HepG2 (cell line): Measurements from ENCODE around the gene SOX11. TPM values are rescaled to one million over a fixed set of nuclear protein-coding genes. Genes with fewer than 3 reads are reported as not detected.

Experiments
- ATAC-seq: fragments of 200-7000 bp; cut with Tn5 transposase; 3 replicates; pipeline ENCODE4 v1.9.1; 2020; ENCODE audit warnings: mild to moderate bottlenecking, moderate library complexity
- BruUV-seq: library from RNA; stranded (reverse); fragments of 400-500 nt; replicated peaks from 2 replicates; lab custom pipeline; 2021; lab: Mats Ljungman, UMichigan
- CTCF ChIA-PET: fragments of 300-600 bp; formaldehyde crosslinking; extraction: SDS; loops from one replicate; lab custom pipeline; 2021; ENCODE audit warnings: low total read pairs, inconsistent platforms, low intra/inter-chr PET ratio; lab: Yijun Ruan, JAX
- POLR2A ChIA-PET: fragments of 350-600 bp; sonication (Branson Sonifier 250); formaldehyde crosslinking; loops from one replicate; lab custom pipeline; 2020; ENCODE audit warnings: antibody characterized with exemption, inconsistent platforms; lab: Yijun Ruan, JAX
- DNase-seq: peaks from one replicate; pipeline ENCODE4 v3.0.0-alpha.2; 2015; ENCODE audit warnings: low spot score
- FAIRE-seq: peaks from 3 replicates; lab custom pipeline; 2011; peaks lifted over from hg19 to GRCh38; lab: Jason Lieb, UNC
- H2AFZ ChIP-seq: one replicate; pipeline ENCODE4 v1.6.1; 2011; ENCODE audit warnings: low read length, inconsistent platforms
- H3K27ac ChIP-seq: fragments of 300-600 bp; 3 replicates; pipeline ENCODE4 v1.8.0; 2011; ENCODE audit warnings: mixed run types, mild to moderate bottlenecking, mixed read lengths, low read length, inconsistent platforms; ENCODE audit not compliant: insufficient read depth; ENCODE audit errors: extremely low read length
- H3K27me3 ChIP-seq, 2 experiments: fragments of 200-600 bp in 1 of 2; 2 replicates in 1 of 2; 3 replicates in 1 of 2; pipeline versions ENCODE4 v1.6.0 to v1.8.0; 2011; ENCODE audit warnings: low read length in 2 of 2, mild to moderate bottlenecking in 2 of 2, moderate library complexity in 2 of 2, inconsistent platforms in 1 of 2; ENCODE audit not compliant: insufficient read depth in 2 of 2, control insufficient read depth in 1 of 2
- H3K36me3 ChIP-seq, 2 experiments: fragments of 200-600 bp in 1 of 2; replicated peaks in 1 of 2; 2 replicates in 1 of 2; 3 replicates in 1 of 2; pipeline versions ENCODE4 v1.5.1 to v1.8.0; 2011; ENCODE audit warnings: low read length in 2 of 2, inconsistent platforms in 1 of 2; ENCODE audit not compliant: insufficient read depth in 2 of 2, control insufficient read depth in 1 of 2
- H3K4me1 ChIP-seq: 2 replicates; pipeline ENCODE4 v1.5.1; 2012; ENCODE audit warnings: low read length, inconsistent platforms; ENCODE audit not compliant: insufficient read depth
- H3K4me2 ChIP-seq: 2 replicates; pipeline ENCODE4 v1.6.0; 2011; ENCODE audit warnings: low read depth, low read length, inconsistent platforms
- H3K4me3 ChIP-seq, 3 experiments: fragments of 200-600 bp in 1 of 3; sonication (generic), shearing (Covaris generic) in 1 of 3; replicated peaks in 1 of 3; 2 replicates each; pipeline ENCODE4 v1.5.1; 2011 to 2016; ENCODE audit warnings: low read length in 3 of 3, inconsistent platforms in 2 of 3, low read depth in 2 of 3, mild to moderate bottlenecking in 2 of 3, control low read depth in 1 of 3, mixed read lengths in 1 of 3; ENCODE audit not compliant: insufficient read depth in 1 of 3
- H3K79me2 ChIP-seq: one replicate; pipeline ENCODE4 v1.6.1; 2011; ENCODE audit warnings: low read length, inconsistent platforms; ENCODE audit not compliant: insufficient read depth
- H3K9ac ChIP-seq: 2 replicates; pipeline ENCODE4 v1.6.0; 2011; ENCODE audit warnings: mild to moderate bottlenecking, low read depth, low read length, inconsistent platforms; ENCODE audit not compliant: insufficient read depth
- H3K9me3 ChIP-seq: 2 replicates; pipeline ENCODE4 v1.5.1; 2012; ENCODE audit warnings: mild to moderate bottlenecking, low read length
- H4K20me1 ChIP-seq: 2 replicates; pipeline ENCODE4 v1.6.0; 2011; ENCODE audit warnings: inconsistent platforms, mild to moderate bottlenecking, low read length, moderate library complexity; ENCODE audit not compliant: insufficient read depth
- HMG20B ChIP-seq: conservative IDR thresholded peaks from 2 replicates; pipeline ENCODE4 v1.6.1; 2016; ENCODE audit warnings: missing genetic modification reagents, missing compliant biosample characterization
- IKZF4 ChIP-seq: sonication (generic); formaldehyde crosslinking; IDR thresholded peaks from 2 replicates; pipeline ENCODE4 v1.5.1; 2020; ENCODE audit warnings: borderline replicate concordance, mild to moderate bottlenecking, low read depth, missing genetic modification reagents; ENCODE audit errors: not compliant biosample characterization
- KDM5A ChIP-seq: fragments of 200-600 bp; sonication (generic); IDR thresholded peaks from 2 replicates; pipeline ENCODE4 v1.7.0; 2018; ENCODE audit warnings: antibody characterized with exemption, mild to moderate bottlenecking, low read length, borderline replicate concordance
- MATR3 ChIP-seq: sonication (generic); formaldehyde crosslinking; IDR thresholded peaks from 2 replicates; pipeline ENCODE4 v1.4.0; 2020; ENCODE audit warnings: missing genetic modification reagents
- MIER2 ChIP-seq: IDR thresholded peaks from 2 replicates; pipeline ENCODE4 v1.6.1; 2016; ENCODE audit warnings: missing biosample characterization, missing genetic modification reagents
- NFIB ChIP-seq: sonication (generic); formaldehyde crosslinking; IDR thresholded peaks from 2 replicates; pipeline ENCODE4 v1.9.0; 2021; ENCODE audit warnings: missing genetic modification reagents, mild to moderate bottlenecking, borderline replicate concordance
- SALL2 ChIP-seq: sonication (generic); formaldehyde crosslinking; IDR thresholded peaks from 2 replicates; pipeline ENCODE4 v1.8.1; 2023; ENCODE audit warnings: mild to moderate bottlenecking, missing genetic modification reagents, inconsistent platforms
- ZBTB4 ChIP-seq: sonication (generic); formaldehyde crosslinking; IDR thresholded peaks from 2 replicates; pipeline ENCODE4 v1.4.0; 2020; ENCODE audit warnings: missing genetic modification reagents, mild to moderate bottlenecking, borderline replicate concordance
- ZFX ChIP-seq: sonication (generic); formaldehyde crosslinking; IDR thresholded peaks from 2 replicates; pipeline ENCODE4 v1.4.0; 2020; ENCODE audit warnings: mild to moderate bottlenecking, low read depth, missing genetic modification reagents, moderate library complexity
- ZNF382 ChIP-seq: sonication (generic); formaldehyde crosslinking; IDR thresholded peaks from 2 replicates; pipeline ENCODE4 v1.5.0; 2020; ENCODE audit warnings: missing genetic modification reagents, mild to moderate bottlenecking, borderline replicate concordance
- ZNF550 ChIP-seq: sonication (generic); formaldehyde crosslinking; IDR thresholded peaks from 2 replicates; pipeline ENCODE4 v1.4.0; 2020; ENCODE audit warnings: mild to moderate bottlenecking, missing genetic modification reagents, borderline replicate concordance
- ZNF672 ChIP-seq: sonication (generic); formaldehyde crosslinking; IDR thresholded peaks from 2 replicates; pipeline ENCODE4 v1.8.1; 2022; ENCODE audit warnings: missing genetic modification reagents
- ZNF674 ChIP-seq: sonication (generic); formaldehyde crosslinking; IDR thresholded peaks from 2 replicates; pipeline ENCODE4 v1.5.0; 2020; ENCODE audit warnings: low read depth, mild to moderate bottlenecking, missing genetic modification reagents
- ZNF766 ChIP-seq: sonication (generic); formaldehyde crosslinking; IDR thresholded peaks from 2 replicates; pipeline ENCODE4 v1.5.0; 2020; ENCODE audit warnings: missing genetic modification reagents, borderline replicate concordance
- WGBS: methylation state at CpG from one replicate; pipeline ENCODE4 v1.1.6; 2017; ENCODE audit warnings: low lambda C conversion rate; 5-methylcytosine and 5-hydroxymethylcytosine counted together
- in situ Hi-C: cut with HindIII; loops from 2 replicates; pipeline ENCODE4 v1.10.0; 2017; ENCODE audit warnings: low pct_unique_long_range_greater_than_20kb; ENCODE audit not compliant: extremely low pct_ligation_motif_present
- intact Hi-C: fragments of 100-400 bp; cut with micrococcal nuclease; formaldehyde crosslinking; loops from one replicate; pipeline ENCODE4 v1.10.0; 2022; ENCODE audit not compliant: unreplicated experiment
- polyA plus RNA-seq, 8 experiments: library from polyadenylated mRNA; depleted of rRNA in 3 of 8; stranded (reverse) in 7 of 8; unstranded in 1 of 8; fragments of >200 nt; fragmentation: Illumina TruSeq in 4 of 8; extraction: Trizol in 4 of 8; gene quantifications; 2 replicates each; pipeline versions ENCODE4 v1.2.1 to v1.2.3, GENCODE V29; 2011 to 2016; ENCODE audit warnings: low read depth in 4 of 8, missing spikeins in 1 of 8, mixed read lengths in 1 of 8; ENCODE audit not compliant: insufficient read depth in 1 of 8
- total RNA-seq, 5 experiments: library from RNA; depleted of rRNA; stranded (reverse); fragments of >200 nt; fragmentation: Illumina TruSeq; extraction: Trizol; gene quantifications; 2 replicates each; pipeline ENCODE4 v1.2.3, GENCODE V29; 2016; ENCODE audit warnings: low read depth in 1 of 5
- TF ChIP-seq, protein P1 (sequence below): sonication (generic); formaldehyde crosslinking; IDR thresholded peaks from 2 replicates; pipeline ENCODE4 v1.4.0; 2020; ENCODE audit warnings: mild to moderate bottlenecking, missing genetic modification reagents

Gene SOX11
- total and polyA plus RNA-seq, 2 of the 13 experiments (the other 11 are each of a cell fraction or from before 2014, with no cell fraction given) = not detected

DNA sequence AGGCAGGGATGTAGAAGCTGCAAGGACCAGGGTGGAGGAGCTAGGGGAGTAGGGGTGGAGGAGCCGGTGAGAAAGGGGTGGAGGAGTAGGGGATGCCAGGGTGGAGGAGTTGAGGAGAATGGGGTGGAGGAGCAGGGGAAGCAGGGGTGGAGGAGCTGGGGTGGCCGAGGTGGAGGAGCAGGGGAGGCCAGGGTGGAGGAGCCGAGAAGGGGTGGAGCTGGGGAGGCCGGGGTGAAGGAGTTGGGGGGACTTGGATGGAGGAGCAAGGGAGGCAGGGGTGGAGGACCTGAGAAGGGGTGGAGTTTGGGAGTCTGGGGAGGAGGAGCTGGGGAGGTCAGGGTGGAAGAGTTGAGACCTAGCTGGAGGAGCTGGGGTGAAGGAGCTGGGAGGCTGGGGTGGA lies 13.3 kb downstream of the SOX11 start:
- Histone ChIP-seq H3K27me3 (no peaks in the 10 kb centered on the region; a peak in 1 of 5 replicates), H2AFZ (no peak overlapping the region), H3K4me3 (no peak overlapping the region), H3K27ac (no peak overlapping the region), H3K9ac (no peak overlapping the region), H3K36me3 (no peaks in the 10 kb centered on the region), H3K4me1 (no peaks in the 10 kb centered on the region), H3K4me2 (no peak overlapping the region), H3K79me2 (no peaks in the 10 kb centered on the region), H4K20me1 (no peaks in the 10 kb centered on the region), H3K9me3 (no peaks in the 10 kb centered on the region)
- POLR2A ChIA-PET = no interaction called here
- ATAC-seq (no peak), FAIRE-seq (no peak), DNase-seq (no peak)
- WGBS = 4% methylated on average over 4 of the region's 4 CpGs
- no TSS peak for BruUV-seq
- CTCF ChIA-PET = no interaction called here
- intact Hi-C loops = no loop called here
- in situ Hi-C loops = no loop called here
- TF ChIP-seq IKZF4 (CRISPR knock-in tag) = no peak
- no peak for TF ChIP-seq MATR3
- no peak for TF ChIP-seq NFIB
- TF ChIP-seq ZBTB4 = no peak
- no peak for TF ChIP-seq HMG20B (CRISPR knock-in tag)
- no peak for TF ChIP-seq ZNF550 (CRISPR knock-in tag)
- no peak for TF ChIP-seq ZNF766 (CRISPR knock-in tag)
- no peak for TF ChIP-seq ZFX (CRISPR knock-in tag)
- TF ChIP-seq, protein P1, sequence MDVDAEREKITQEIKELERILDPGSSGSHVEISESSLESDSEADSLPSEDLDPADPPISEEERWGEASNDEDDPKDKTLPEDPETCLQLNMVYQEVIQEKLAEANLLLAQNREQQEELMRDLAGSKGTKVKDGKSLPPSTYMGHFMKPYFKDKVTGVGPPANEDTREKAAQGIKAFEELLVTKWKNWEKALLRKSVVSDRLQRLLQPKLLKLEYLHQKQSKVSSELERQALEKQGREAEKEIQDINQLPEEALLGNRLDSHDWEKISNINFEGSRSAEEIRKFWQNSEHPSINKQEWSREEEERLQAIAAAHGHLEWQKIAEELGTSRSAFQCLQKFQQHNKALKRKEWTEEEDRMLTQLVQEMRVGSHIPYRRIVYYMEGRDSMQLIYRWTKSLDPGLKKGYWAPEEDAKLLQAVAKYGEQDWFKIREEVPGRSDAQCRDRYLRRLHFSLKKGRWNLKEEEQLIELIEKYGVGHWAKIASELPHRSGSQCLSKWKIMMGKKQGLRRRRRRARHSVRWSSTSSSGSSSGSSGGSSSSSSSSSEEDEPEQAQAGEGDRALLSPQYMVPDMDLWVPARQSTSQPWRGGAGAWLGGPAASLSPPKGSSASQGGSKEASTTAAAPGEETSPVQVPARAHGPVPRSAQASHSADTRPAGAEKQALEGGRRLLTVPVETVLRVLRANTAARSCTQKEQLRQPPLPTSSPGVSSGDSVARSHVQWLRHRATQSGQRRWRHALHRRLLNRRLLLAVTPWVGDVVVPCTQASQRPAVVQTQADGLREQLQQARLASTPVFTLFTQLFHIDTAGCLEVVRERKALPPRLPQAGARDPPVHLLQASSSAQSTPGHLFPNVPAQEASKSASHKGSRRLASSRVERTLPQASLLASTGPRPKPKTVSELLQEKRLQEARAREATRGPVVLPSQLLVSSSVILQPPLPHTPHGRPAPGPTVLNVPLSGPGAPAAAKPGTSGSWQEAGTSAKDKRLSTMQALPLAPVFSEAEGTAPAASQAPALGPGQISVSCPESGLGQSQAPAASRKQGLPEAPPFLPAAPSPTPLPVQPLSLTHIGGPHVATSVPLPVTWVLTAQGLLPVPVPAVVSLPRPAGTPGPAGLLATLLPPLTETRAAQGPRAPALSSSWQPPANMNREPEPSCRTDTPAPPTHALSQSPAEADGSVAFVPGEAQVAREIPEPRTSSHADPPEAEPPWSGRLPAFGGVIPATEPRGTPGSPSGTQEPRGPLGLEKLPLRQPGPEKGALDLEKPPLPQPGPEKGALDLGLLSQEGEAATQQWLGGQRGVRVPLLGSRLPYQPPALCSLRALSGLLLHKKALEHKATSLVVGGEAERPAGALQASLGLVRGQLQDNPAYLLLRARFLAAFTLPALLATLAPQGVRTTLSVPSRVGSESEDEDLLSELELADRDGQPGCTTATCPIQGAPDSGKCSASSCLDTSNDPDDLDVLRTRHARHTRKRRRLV (CRISPR knock-in tag) = no peak
- no peak for TF ChIP-seq KDM5A
- TF ChIP-seq ZNF672 (CRISPR knock-in tag) = no peak
- TF ChIP-seq ZNF674 (CRISPR knock-in tag) = no peak
- TF ChIP-seq SALL2 (CRISPR knock-in tag) = no peak
- no peak for TF ChIP-seq MIER2 (CRISPR knock-in tag)
- no peak for TF ChIP-seq ZNF382
